Measurements from ENCODE around the gene NEK6.

The NEK6 gene

GRCh38 chr9:124257844-124258606, at the start of gene NEK6:
NEK6 (plus strand) TSS chr9:124257949; CDS start chr9:124301965, 44,016 bp downstream.
- DNase-seq: peak; percentile 76

GRCh38 chr9:124208571-124208970, 49.2 kb upstream of the NEK6 start:
- no peak for DNase-seq

- no peak for DNase-seq
These were observed 48.5 kb upstream of the NEK6 start for GRCh38 chr9:124209279-124209678.

GRCh38 chr9:124209774-124210173, 48.0 kb upstream of the NEK6 start:
- DNase-seq: no peak

- peak; percentile 53 for DNase-seq
These were observed 47.1 kb upstream of the NEK6 start for GRCh38 chr9:124210697-124211096.

GRCh38 chr9:124212381-124213050, 45.2 kb upstream of the NEK6 start:
- DNase-seq: peak; percentile 46

GRCh38 chr9:124213396-124213795, 44.4 kb upstream of the NEK6 start:
- DNase-seq: peak; percentile 51

- peak; percentile 61 for DNase-seq
These were observed 43.6 kb upstream of the NEK6 start for GRCh38 chr9:124214116-124214515.

- DNase-seq: peak; percentile 57
These were observed 43.0 kb upstream of the NEK6 start for GRCh38 chr9:124214596-124215367.

GRCh38 chr9:124215368-124215910, 42.3 kb upstream of the NEK6 start:
- DNase-seq: peak; percentile 55

- DNase-seq: no peak
These were observed 41.8 kb upstream of the NEK6 start for GRCh38 chr9:124215956-124216355.

GRCh38 chr9:124216474-124217176, 41.1 kb upstream of the NEK6 start:
- DNase-seq: peak; percentile 84

- DNase-seq: peak; percentile 57
These were observed 39.8 kb upstream of the NEK6 start for GRCh38 chr9:124217836-124218437.

GRCh38 chr9:124218438-124218982, 39.2 kb upstream of the NEK6 start:
- DNase-seq: peak; percentile 69

- DNase-seq: no peak
These were observed 38.7 kb upstream of the NEK6 start for GRCh38 chr9:124218987-124219461.

GRCh38 chr9:124220946-124221451, 36.8 kb upstream of the NEK6 start:
- DNase-seq: peak; percentile 32

- DNase-seq: peak; percentile 51
These were observed 36.1 kb upstream of the NEK6 start for GRCh38 chr9:124221676-124222075.

GRCh38 chr9:124222109-124222508, 35.6 kb upstream of the NEK6 start:
- DNase-seq: peak; percentile 49

GRCh38 chr9:124222918-124223720, 34.6 kb upstream of the NEK6 start:
- DNase-seq: peak; percentile 54

GRCh38 chr9:124225945-124226344, 31.8 kb upstream of the NEK6 start:
- DNase-seq: no peak

GRCh38 chr9:124228516-124228915, 29.2 kb upstream of the NEK6 start:
- no peak for DNase-seq
